Measurements from ENCODE around the gene ADGRB3.

ADGRB3 gene

DNA sequence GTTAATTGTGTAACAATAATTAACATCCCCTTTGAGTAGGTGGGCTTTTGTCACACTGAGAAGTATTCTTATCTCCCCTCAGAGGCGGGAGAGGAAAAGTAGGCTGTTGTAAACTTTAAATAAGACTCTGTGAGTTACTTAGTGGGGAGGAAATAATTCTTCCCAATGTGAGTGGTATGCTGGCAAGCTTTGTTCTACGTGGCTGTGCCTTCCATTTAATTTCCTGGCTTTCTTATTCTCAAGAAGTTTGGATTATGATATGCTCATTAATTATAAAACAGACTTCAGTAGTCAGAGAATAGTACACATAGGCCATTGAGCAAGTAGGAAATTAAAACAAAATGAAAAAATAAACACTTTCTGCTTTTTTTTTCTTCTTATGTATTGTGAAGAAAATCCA is 19.1 kb downstream of the ADGRB3 start:
- no peak overlapping the region for H3K4me2 ChIP-seq (ENCODE audit: low read length)
- no peaks in the 10 kb centered on the region for H3K4me1 ChIP-seq
- H3K4me3 ChIP-seq (ENCODE audit: low read depth, low read length): no peak overlapping the region
- H3K36me3 ChIP-seq (ENCODE audit: control insufficient read depth, insufficient read depth, low read length): no peaks in the 10 kb centered on the region
- H3K9me3 ChIP-seq (ENCODE audit: control insufficient read depth, low read length): no peaks in the 10 kb centered on the region
- H3K27me3 ChIP-seq (ENCODE audit: control insufficient read depth, insufficient read depth, low read length): no peaks in the 10 kb centered on the region
- H3K9ac ChIP-seq: no peak overlapping the region
- H3K27ac ChIP-seq: no peak overlapping the region
- no peak overlapping the region for H2AFZ ChIP-seq
- TF ChIP-seq CTCF (IDR thresholded peaks at IDR 0.05): no peak
- no peaks in the 10 kb centered on the region for H3K79me2 ChIP-seq

GRCh38 chr6:68655028-68655427 is 19.9 kb downstream of the ADGRB3 start:
- Histone ChIP-seq H3K27ac (no peak overlapping the region), H2AFZ (no peak overlapping the region), H3K79me2 (no peaks in the 10 kb centered on the region), H3K4me1 (no peaks in the 10 kb centered on the region), H3K4me2 (ENCODE audit: low read length) (no peak overlapping the region), H3K9me3 (ENCODE audit: control insufficient read depth, low read length) (no peaks in the 10 kb centered on the region), H3K9ac (no peak overlapping the region), H3K4me3 (ENCODE audit: low read depth, low read length) (no peak overlapping the region), H3K36me3 (ENCODE audit: control insufficient read depth, insufficient read depth, low read length) (no peaks in the 10 kb centered on the region), H3K27me3 (ENCODE audit: control insufficient read depth, insufficient read depth, low read length) (no peaks in the 10 kb centered on the region)
- TF ChIP-seq CTCF (IDR thresholded peaks at IDR 0.05): no peak

GRCh38 chr6:68657374-68658139 is 22.5 kb downstream of the ADGRB3 start:
- Histone ChIP-seq H3K27ac (no peak overlapping the region), H3K27me3 (ENCODE audit: control insufficient read depth, insufficient read depth, low read length) (no peaks in the 10 kb centered on the region), H3K36me3 (ENCODE audit: control insufficient read depth, insufficient read depth, low read length) (no peaks in the 10 kb centered on the region), H3K9me3 (ENCODE audit: control insufficient read depth, low read length) (no peaks in the 10 kb centered on the region), H3K4me1 (no peaks in the 10 kb centered on the region), H2AFZ (no peak overlapping the region), H3K9ac (no peak overlapping the region), H3K4me2 (ENCODE audit: low read length) (no peak overlapping the region), H3K79me2 (no peaks in the 10 kb centered on the region), H3K4me3 (ENCODE audit: low read depth, low read length) (no peak overlapping the region)
- no peak for TF ChIP-seq CTCF (IDR thresholded peaks at IDR 0.05)

- H3K27me3 ChIP-seq (ENCODE audit: control insufficient read depth, insufficient read depth, low read length): no peaks in the 10 kb centered on the region
- no peak overlapping the region for H3K27ac ChIP-seq
- H3K4me3 ChIP-seq (ENCODE audit: low read depth, low read length): no peak overlapping the region
- no peaks in the 10 kb centered on the region for H3K36me3 ChIP-seq (ENCODE audit: control insufficient read depth, insufficient read depth, low read length)
- no peak overlapping the region for H2AFZ ChIP-seq
- no peaks in the 10 kb centered on the region for H3K79me2 ChIP-seq
- no peak overlapping the region for H3K9ac ChIP-seq
- no peaks in the 10 kb centered on the region for H3K4me1 ChIP-seq
- H3K9me3 ChIP-seq (ENCODE audit: control insufficient read depth, low read length): no peaks in the 10 kb centered on the region
- no peak for TF ChIP-seq CTCF (IDR thresholded peaks at IDR 0.05)
- H3K4me2 ChIP-seq (ENCODE audit: low read length): no peak overlapping the region
Measured at GRCh38 chr6:68658338-68658737, 23.3 kb downstream of the ADGRB3 start.

- Histone ChIP-seq H3K4me2 (ENCODE audit: low read length) (no peak overlapping the region), H3K36me3 (ENCODE audit: control insufficient read depth, insufficient read depth, low read length) (no peaks in the 10 kb centered on the region), H3K4me3 (ENCODE audit: low read depth, low read length) (no peak overlapping the region), H3K27ac (no peak overlapping the region), H3K27me3 (ENCODE audit: control insufficient read depth, insufficient read depth, low read length) (no peaks in the 10 kb centered on the region), H3K9ac (no peak overlapping the region), H3K4me1 (no peaks in the 10 kb centered on the region), H3K9me3 (ENCODE audit: control insufficient read depth, low read length) (no peaks in the 10 kb centered on the region), H3K79me2 (no peaks in the 10 kb centered on the region), H2AFZ (no peak overlapping the region)
- no peak for TF ChIP-seq CTCF (IDR thresholded peaks at IDR 0.05)
Measured at GRCh38 chr6:68673255-68673654, 38.2 kb downstream of the ADGRB3 start.
